ENCODE measurements around the gene NEFH. TPM values are rescaled to one million over a fixed set of nuclear protein-coding genes. Genes with fewer than 3 reads are reported as not detected.

NEFH gene
- total RNA-seq, 2 experiments from 2014 or later, result 4.1 to 4.4 TPM

- no peak overlapping the region for H3K27ac Mint-ChIP-seq
Measured at GRCh38 chr22:29536411-29536810, 56.4 kb downstream of the NEFH start.

GRCh38 chr22:29539105-29539504 lies 59.1 kb downstream of the NEFH start:
- no peak overlapping the region for H3K4me3 Mint-ChIP-seq
- ChIA-PET CTCF (no interaction called here), POLR2A (no interaction called here)
- H3K36me3 Mint-ChIP-seq, result peaks cover 49% of the 10 kb centered on the region
- H3K27ac Mint-ChIP-seq, result no peak overlapping the region
- H3K9me3 Mint-ChIP-seq, result no peaks in the 10 kb centered on the region
- intact Hi-C loops (cut with micrococcal nuclease), result no loop called here
- no peak for DNase-seq
- H3K27me3 Mint-ChIP-seq, result no peaks in the 10 kb centered on the region
- H3K4me1 Mint-ChIP-seq (ENCODE audit: low read depth), result no peaks in the 10 kb centered on the region

More at GRCh38 chr22:29536411-29536810, 56.4 kb downstream of the NEFH start:
- DNase-seq, result no peak
- ChIA-PET CTCF (no interaction called here), POLR2A (no interaction called here)
- H3K4me1 Mint-ChIP-seq (ENCODE audit: low read depth), result no peaks in the 10 kb centered on the region
- intact Hi-C loops (cut with micrococcal nuclease), result no loop called here
- H3K9me3 Mint-ChIP-seq, result no peaks in the 10 kb centered on the region
- no peak overlapping the region for H3K4me3 Mint-ChIP-seq
- H3K36me3 Mint-ChIP-seq, result peaks cover 57% of the 10 kb centered on the region
- no peaks in the 10 kb centered on the region for H3K27me3 Mint-ChIP-seq

Other genes with a start within 250 kb of the NEFH start
- gene RHBDD3, start 212.2 kb upstream of the NEFH start, total RNA-seq, result 10 to 100 TPM; 20.2 to 21.1 TPM
- gene EWSR1, start 211.9 kb upstream of the NEFH start, total RNA-seq, result 100 to 1,000 TPM; 286 to 302 TPM
- 1 to 10 TPM; 1.3 to 1.4 TPM for gene GAS2L1, start 173.6 kb upstream of the NEFH start, total RNA-seq
- under 1 TPM in 1 of 2 experiments, not detected in 1; 0.62 TPM for gene RASL10A, start 164.5 kb upstream of the NEFH start, total RNA-seq
- 10 to 100 TPM; 59.9 to 65.2 TPM for gene AP1B1, start 91.6 kb upstream of the NEFH start, total RNA-seq
- gene RFPL1, start 41.6 kb upstream of the NEFH start, total RNA-seq, result not detected
- gene THOC5, start 73.5 kb downstream of the NEFH start, total RNA-seq, result 10 to 100 TPM; 52.0 to 54.6 TPM
- gene NIPSNAP1, start 100.9 kb downstream of the NEFH start, total RNA-seq, result 10 to 100 TPM; 60.9 to 63.2 TPM
- gene NF2, start 123.4 kb downstream of the NEFH start, total RNA-seq, result 10 to 100 TPM; 40.4 to 44.2 TPM
- gene CABP7, start 239.8 kb downstream of the NEFH start, total RNA-seq, result under 1 TPM in 1 of 2 experiments, not detected in 1; 0.07 TPM

Measured in activated CD4-positive, alpha-beta memory T cell treated with anti-CD3 and anti-CD28 coated beads for 36 hours (primary cell).